ENCODE measurements around the gene DIABLO. TPM values are rescaled to one million over a fixed set of nuclear protein-coding genes. Genes with fewer than 3 reads are reported as not detected.
A peak's percentile ranks its signal among the peaks of the same experiment; 100 is the strongest.

The DIABLO gene
- total RNA-seq, 2 experiments from 2014 or later = 46.3 to 47.0 TPM

DNA sequence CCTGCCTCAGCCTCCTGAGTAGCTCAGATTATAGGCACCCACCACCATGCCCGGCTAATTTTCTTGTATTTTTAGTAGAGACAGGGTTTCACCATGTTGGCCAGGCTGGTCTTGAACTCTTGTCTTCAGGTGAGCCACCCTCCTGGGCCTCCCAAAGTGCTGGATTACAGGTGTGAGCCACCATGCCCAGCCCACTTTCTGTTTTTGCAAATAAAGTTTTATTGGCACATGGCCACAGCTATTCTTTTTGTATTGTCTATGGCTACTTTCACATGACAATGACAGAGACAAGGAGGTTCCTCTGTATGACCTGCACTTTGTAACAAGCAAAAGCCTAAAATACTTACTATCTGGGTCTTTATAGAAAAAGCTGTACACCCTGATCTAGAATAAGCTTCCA is 19.7 kb upstream of the DIABLO start:
- CTCF ChIA-PET = interaction anchor here (0.5 to 1.5 kb wide), 6 partner anchors 20 to 1772 kb away, joined by 3 to 6 read pairs (median 3); partner anchors contain the start of genes DIABLO and VPS33A
- Mint-ChIP-seq H3K36me3 (ENCODE audit: low read depth) (peaks cover 32% of the 10 kb centered on the region), H3K4me1 (peaks cover 27% of the 10 kb centered on the region), H3K4me3 (peak overlapping the region; percentile 64), H3K27me3 (no peaks in the 10 kb centered on the region), H3K27ac (peak overlapping the region; percentile 70), H3K9me3 (ENCODE audit: low read depth) (no peaks in the 10 kb centered on the region)
- intact Hi-C loops (cut with DNase I, micrococcal nuclease) = loop anchor here in 1 of 2 experiments (2.0 kb wide), 1 partner anchor 19 kb away; the partner anchor contains the start of gene DIABLO
- POLR2A ChIA-PET = no interaction called here
- DNase-seq = no peak
- ATAC-seq = no peak

- ChIA-PET CTCF (interaction anchor here (0.7 to 1.6 kb wide), 8 partner anchors 11 to 327 kb away, joined by 3 to 7 read pairs (median 3); partner anchors contain the start of genes CFAP251 and VPS33A), POLR2A (interaction anchor here (0.7 to 1.1 kb wide), 4 partner anchors 19 to 84 kb away, joined by 3 to 7 read pairs (median 5); partner anchors contain the start of gene DIABLO)
- Mint-ChIP-seq H3K9me3 (ENCODE audit: low read depth) (no peaks in the 10 kb centered on the region), H3K36me3 (ENCODE audit: low read depth) (peaks cover 35% of the 10 kb centered on the region), H3K27me3 (no peaks in the 10 kb centered on the region), H3K4me3 (peak overlapping the region; percentile 64), H3K27ac (peak overlapping the region; percentile 92), H3K4me1 (peaks cover 28% of the 10 kb centered on the region)
- DNase-seq (no peak), ATAC-seq (peak; percentile 84)
- intact Hi-C loops (cut with DNase I, micrococcal nuclease) = loop anchor here in 1 of 2 experiments (2.0 kb wide), 1 partner anchor 18 kb away; the partner anchor contains the start of gene DIABLO
Observed at GRCh38 chr12:122244565-122245371, 18.9 kb upstream of the DIABLO start.

GRCh38 chr12:122243965-122244364 is 18.1 kb upstream of the DIABLO start:
- POLR2A ChIA-PET = interaction anchor here (1.0 to 1.1 kb wide), 2 partner anchors 18 to 23 kb away, joined by 6 to 7 read pairs; partner anchors contain the start of gene DIABLO
- H3K4me1 Mint-ChIP-seq = peaks cover 28% of the 10 kb centered on the region
- DNase-seq (no peak), ATAC-seq (peak; percentile 16)
- H3K9me3 Mint-ChIP-seq (ENCODE audit: low read depth) = no peaks in the 10 kb centered on the region
- CTCF ChIA-PET = interaction anchor here (0.9 to 1.6 kb wide), 4 partner anchors 11 to 38 kb away, joined by 3 to 6 read pairs (median 4); partner anchors contain the start of gene VPS33A
- peak overlapping the region; percentile 64 for H3K4me3 Mint-ChIP-seq
- peaks cover 29% of the 10 kb centered on the region for H3K36me3 Mint-ChIP-seq (ENCODE audit: low read depth)
- H3K27ac Mint-ChIP-seq = peak overlapping the region; percentile 92
- no peaks in the 10 kb centered on the region for H3K27me3 Mint-ChIP-seq
- intact Hi-C loops (cut with DNase I, micrococcal nuclease) = loop anchor here in 1 of 2 experiments (2.0 kb wide), 1 partner anchor 17 kb away; the partner anchor contains the start of gene DIABLO

- Mint-ChIP-seq H3K36me3 (ENCODE audit: low read depth) (peaks cover 32% of the 10 kb centered on the region), H3K27ac (no peak overlapping the region), H3K9me3 (ENCODE audit: low read depth) (no peaks in the 10 kb centered on the region), H3K4me1 (peaks cover 7% of the 10 kb centered on the region), H3K4me3 (no peak overlapping the region), H3K27me3 (no peaks in the 10 kb centered on the region)
- DNase-seq (no peak), ATAC-seq (no peak)
- ChIA-PET POLR2A (interaction anchor here (0.6 kb wide), 1 partner anchor 85 kb away, joined by 4 read pairs; no protein-coding TSS in a partner anchor), CTCF (interaction anchor here (0.6 kb wide), 1 partner anchor 123 kb away, joined by 3 read pairs; no protein-coding TSS in a partner anchor)
- intact Hi-C loops (cut with DNase I, micrococcal nuclease) = no loop called here
Observed at GRCh38 chr12:122238861-122239260, 13.0 kb upstream of the DIABLO start.

- ChIA-PET CTCF (interaction anchor here (0.7 kb wide), 1 partner anchor 19 kb away, joined by 3 read pairs; no protein-coding TSS in a partner anchor), POLR2A (no interaction called here)
- no peaks in the 10 kb centered on the region for H3K9me3 Mint-ChIP-seq (ENCODE audit: low read depth)
- peaks cover 35% of the 10 kb centered on the region for H3K36me3 Mint-ChIP-seq (ENCODE audit: low read depth)
- peaks cover 2% of the 10 kb centered on the region for H3K4me1 Mint-ChIP-seq
- DNase-seq (no peak), ATAC-seq (no peak)
- intact Hi-C loops (cut with DNase I, micrococcal nuclease) = no loop called here
- H3K4me3 Mint-ChIP-seq = no peak overlapping the region
- H3K27ac Mint-ChIP-seq = no peak overlapping the region
- no peaks in the 10 kb centered on the region for H3K27me3 Mint-ChIP-seq
Observed at GRCh38 chr12:122235741-122236140, 9.9 kb upstream of the DIABLO start.

GRCh38 chr12:122232691-122233090 is 6.8 kb upstream of the DIABLO start:
- ChIA-PET CTCF (interaction anchor here (0.8 to 1.4 kb wide), 4 partner anchors 11 to 109 kb away, joined by 3 to 4 read pairs (median 3); no protein-coding TSS in a partner anchor), POLR2A (interaction anchor here (0.6 kb wide), 1 partner anchor 9 kb away, joined by 3 read pairs; no protein-coding TSS in a partner anchor)
- H3K36me3 Mint-ChIP-seq (ENCODE audit: low read depth) = peaks cover 27% of the 10 kb centered on the region
- DNase-seq = no peak
- H3K27ac Mint-ChIP-seq = no peak overlapping the region
- no peak overlapping the region for H3K4me3 Mint-ChIP-seq
- ATAC-seq = no peak
- no peaks in the 10 kb centered on the region for H3K4me1 Mint-ChIP-seq
- H3K27me3 Mint-ChIP-seq = no peaks in the 10 kb centered on the region
- H3K9me3 Mint-ChIP-seq (ENCODE audit: low read depth) = no peaks in the 10 kb centered on the region
- intact Hi-C loops (cut with DNase I, micrococcal nuclease) = no loop called here

DNA sequence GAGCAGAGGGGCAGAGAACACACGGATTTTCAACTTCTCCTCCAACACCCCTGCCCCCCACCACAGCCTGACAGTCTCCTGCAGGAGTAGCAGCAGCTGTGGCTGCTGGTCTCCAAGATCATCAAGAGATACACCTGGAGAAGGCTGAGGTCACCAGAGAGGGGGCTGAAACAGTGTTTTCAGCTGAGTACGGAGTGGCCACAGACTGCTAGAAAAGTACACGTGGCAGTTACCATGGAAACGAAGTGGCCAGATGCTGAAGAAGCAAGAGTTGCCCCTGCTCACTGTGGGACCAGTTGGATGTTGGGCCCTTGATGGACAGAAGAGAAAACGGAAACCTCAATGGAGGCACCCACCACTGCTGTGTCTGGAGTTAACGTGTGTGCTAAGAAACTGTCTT is 4.9 kb upstream of the DIABLO start:
- no peak overlapping the region for H3K27ac Mint-ChIP-seq
- ATAC-seq (no peak), DNase-seq (no peak)
- H3K9me3 Mint-ChIP-seq (ENCODE audit: low read depth) = no peaks in the 10 kb centered on the region
- ChIA-PET CTCF (no interaction called here), POLR2A (no interaction called here)
- peaks cover 7% of the 10 kb centered on the region for H3K4me1 Mint-ChIP-seq
- peaks cover 22% of the 10 kb centered on the region for H3K36me3 Mint-ChIP-seq (ENCODE audit: low read depth)
- intact Hi-C loops (cut with DNase I, micrococcal nuclease) = no loop called here
- H3K27me3 Mint-ChIP-seq = no peaks in the 10 kb centered on the region
- no peak overlapping the region for H3K4me3 Mint-ChIP-seq

- Mint-ChIP-seq H3K36me3 (ENCODE audit: low read depth) (peaks cover 24% of the 10 kb centered on the region), H3K27ac (no peak overlapping the region), H3K27me3 (no peaks in the 10 kb centered on the region), H3K4me3 (no peak overlapping the region), H3K9me3 (ENCODE audit: low read depth) (no peaks in the 10 kb centered on the region), H3K4me1 (peaks cover 21% of the 10 kb centered on the region)
- intact Hi-C loops (cut with DNase I, micrococcal nuclease) = loop anchor here (5.0 kb wide), 3 partner anchors 516 to 1101 kb away; partner anchors contain the start of genes HIP1R (in 1 of the 2) and TMEM120B (in 1 of the 2)
- ChIA-PET CTCF (no interaction called here), POLR2A (no interaction called here)
- no peak for DNase-seq
- no peak for ATAC-seq
Observed at GRCh38 chr12:122228092-122228491, 2.2 kb upstream of the DIABLO start.

GRCh38 chr12:122227341-122227740 is 1.5 kb upstream of the DIABLO start:
- Mint-ChIP-seq H3K4me1 (peaks cover 23% of the 10 kb centered on the region), H3K4me3 (peak overlapping the region; percentile 92), H3K27me3 (no peaks in the 10 kb centered on the region), H3K27ac (no peak overlapping the region), H3K9me3 (ENCODE audit: low read depth) (no peaks in the 10 kb centered on the region), H3K36me3 (ENCODE audit: low read depth) (peaks cover 27% of the 10 kb centered on the region)
- ATAC-seq (no peak), DNase-seq (no peak)
- CTCF ChIA-PET = interaction anchor here (0.6 to 1.2 kb wide), 3 partner anchors 36 to 244 kb away, joined by 3 to 5 read pairs (median 4); no protein-coding TSS in a partner anchor
- intact Hi-C loops (cut with DNase I, micrococcal nuclease) = loop anchor here (2.0 to 5.0 kb wide), 5 partner anchors 17 to 1100 kb away; partner anchors contain the start of genes HIP1R (in 1 of the 2) and TMEM120B (in 1 of the 2)
- POLR2A ChIA-PET = interaction anchor here (0.7 kb wide), 1 partner anchor 988 kb away, joined by 3 read pairs; no protein-coding TSS in a partner anchor

DNA sequence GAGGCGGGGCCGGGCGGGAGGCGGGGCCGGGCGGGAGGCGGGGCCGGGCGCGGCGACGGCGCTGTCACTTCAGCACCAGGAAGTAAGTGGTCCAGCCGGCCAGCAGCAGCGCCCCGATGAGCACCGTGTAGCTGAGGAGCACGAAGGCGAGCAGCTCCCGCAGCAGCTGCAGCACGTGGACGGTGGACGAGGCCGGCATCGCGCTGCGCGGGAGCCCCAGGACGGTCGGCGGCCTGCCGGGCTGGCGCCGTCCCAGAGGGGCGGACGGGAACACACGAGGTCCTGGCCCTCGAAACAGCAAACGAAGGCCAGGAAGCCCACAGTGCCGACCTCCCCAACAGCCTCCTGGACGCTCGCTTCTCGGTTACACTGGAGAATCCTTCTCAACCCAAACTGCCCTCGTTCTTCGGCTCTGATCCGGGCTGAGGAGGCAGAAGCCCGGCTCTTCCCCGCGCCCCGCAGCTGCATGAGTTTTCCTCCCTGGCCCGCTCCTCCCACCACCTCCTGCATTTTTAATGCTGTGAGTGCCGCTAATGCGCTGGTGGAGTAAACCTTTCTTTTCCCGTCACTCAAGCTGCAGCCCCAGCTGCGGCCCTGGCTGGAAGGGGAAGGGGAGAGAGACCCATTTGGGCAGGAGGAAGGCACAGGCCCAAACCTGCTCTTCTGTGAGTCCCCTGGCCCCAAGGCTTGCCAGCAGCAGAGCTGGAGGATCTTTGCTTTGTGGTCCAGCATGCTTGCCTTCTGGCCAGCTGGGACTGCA is 694 bp upstream of the DIABLO start:
- Mint-ChIP-seq H3K27me3 (no peaks in the 10 kb centered on the region), H3K4me3 (peak overlapping the region; percentile 92), H3K36me3 (ENCODE audit: low read depth) (peaks cover 26% of the 10 kb centered on the region), H3K27ac (peak overlapping the region; percentile 25), H3K4me1 (peaks cover 26% of the 10 kb centered on the region), H3K9me3 (ENCODE audit: low read depth) (no peaks in the 10 kb centered on the region)
- intact Hi-C loops (cut with DNase I, micrococcal nuclease) = loop anchor here (1.0 to 5.0 kb wide), 16 partner anchors 18 to 1099 kb away; partner anchors contain the start of genes KNTC1 (in 2 of the 2), VPS33A (in 2 of the 2), ABCB9 (in 1 of the 2) and B3GNT4 (in 1 of the 2)
- ATAC-seq (no peak), DNase-seq (no peak)
- ChIA-PET CTCF (interaction anchor here (0.6 to 1.4 kb wide), 9 partner anchors 10 to 1790 kb away, joined by 3 to 5 read pairs (median 3); partner anchors contain the start of gene IL31), POLR2A (interaction anchor here (0.6 to 1.2 kb wide), 5 partner anchors 18 to 987 kb away, joined by 3 to 7 read pairs (median 3); partner anchors contain the start of gene B3GNT4)

Data from activated CD4-positive, alpha-beta T cell treated with anti-CD3 and anti-CD28 coated beads for 36 hours (primary cell).